IPS DF 6.9 (cell line): Measurements from ENCODE around the gene ZNF571.

Source experiments
- DNase-seq: peaks from one replicate; pipeline ENCODE4 v3.0.0-alpha.2; 2013; ENCODE audit warnings: low read depth, low spot score
- H3K27ac ChIP-seq: one replicate; pipeline ENCODE4 v1.5.1; 2013; ENCODE audit warnings: low read length, control low read depth
- H3K27me3 ChIP-seq: 2 replicates; pipeline ENCODE4 v1.6.1; 2013; ENCODE audit warnings: mild to moderate bottlenecking, low read length; ENCODE audit not compliant: control insufficient read depth, insufficient read depth
- H3K36me3 ChIP-seq: 2 replicates; pipeline ENCODE4 v1.6.1; 2013; ENCODE audit warnings: low read length; ENCODE audit not compliant: control insufficient read depth, insufficient read depth
- H3K4me1 ChIP-seq: 2 replicates; pipeline ENCODE4 v1.6.1; 2013; ENCODE audit warnings: low read length; ENCODE audit not compliant: control insufficient read depth, insufficient read depth
- H3K4me3 ChIP-seq: 2 replicates; pipeline ENCODE4 v1.5.1; 2013; ENCODE audit warnings: mild to moderate bottlenecking, low read length
- H3K9me3 ChIP-seq: 2 replicates; pipeline ENCODE4 v1.6.1; 2013; ENCODE audit warnings: low read length, inconsistent platforms; ENCODE audit not compliant: control insufficient read depth, insufficient read depth
- WGBS: extraction: QIAGEN DNeasy Blood & Tissue Kit; methylation state at CpG from one replicate; pipeline ENCODE4 v1.1.7; 2013; ENCODE audit warnings: mixed read lengths, missing lambda C conversion rate; ENCODE audit not compliant: insufficient read length, insufficient coverage; 5-methylcytosine and 5-hydroxymethylcytosine counted together

The ZNF571 gene

DNA sequence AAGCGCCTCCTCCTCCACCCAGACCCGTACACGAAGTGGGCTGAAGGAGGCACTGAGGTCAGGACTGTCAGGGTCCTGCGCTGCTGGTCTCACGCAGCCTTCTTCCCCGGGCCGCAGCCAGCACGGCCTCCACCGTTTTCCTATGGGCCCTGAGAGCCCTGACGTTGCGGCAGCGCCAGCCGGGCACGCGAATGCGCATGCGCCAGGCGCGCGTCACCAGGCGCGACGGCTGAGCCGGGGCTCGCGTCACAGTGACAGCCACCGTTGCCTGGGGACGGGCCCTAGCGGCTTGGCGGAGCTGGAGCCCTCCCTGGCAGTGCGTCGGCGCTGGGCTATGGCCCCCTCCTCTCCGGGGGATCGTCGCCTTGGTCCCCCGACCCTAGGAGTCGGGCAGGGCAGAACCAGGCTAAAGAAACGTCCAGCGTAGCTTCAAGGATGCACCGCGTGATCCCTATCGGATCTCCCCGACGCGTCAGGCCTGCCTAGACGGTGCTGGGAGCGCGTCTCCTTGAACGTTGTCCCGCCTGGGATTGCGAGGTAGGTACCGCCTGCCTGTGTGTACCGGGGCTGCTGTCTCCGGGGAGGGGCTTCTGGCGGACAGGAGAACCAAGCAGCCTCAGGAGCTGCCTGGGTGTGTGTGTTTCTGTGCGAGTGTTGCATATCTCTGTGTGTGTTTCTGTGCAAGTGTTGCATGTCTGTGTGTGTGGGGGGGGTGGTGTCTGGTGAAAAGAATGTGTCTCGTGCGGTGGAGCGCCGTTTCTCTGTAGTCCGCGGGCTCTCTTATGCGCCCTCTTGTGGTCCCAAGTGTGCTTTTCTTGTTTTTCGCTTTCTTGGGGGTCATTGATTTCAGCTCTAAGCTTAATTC, 43.2 kb downstream of the ZNF571 start:
- Histone ChIP-seq H3K27me3 (no peaks in the 10 kb centered on the region), H3K9me3 (peaks cover 10% of the 10 kb centered on the region), H3K4me1 (no peaks in the 10 kb centered on the region), H3K4me3 (no peak overlapping the region), H3K27ac (no peak overlapping the region), H3K36me3 (no peaks in the 10 kb centered on the region; the same call in 1 of the 2 replicates)
- WGBS, result no CpG with 5 or more reads among the region's 65 CpGs
- peak; percentile 13 for DNase-seq

DNA sequence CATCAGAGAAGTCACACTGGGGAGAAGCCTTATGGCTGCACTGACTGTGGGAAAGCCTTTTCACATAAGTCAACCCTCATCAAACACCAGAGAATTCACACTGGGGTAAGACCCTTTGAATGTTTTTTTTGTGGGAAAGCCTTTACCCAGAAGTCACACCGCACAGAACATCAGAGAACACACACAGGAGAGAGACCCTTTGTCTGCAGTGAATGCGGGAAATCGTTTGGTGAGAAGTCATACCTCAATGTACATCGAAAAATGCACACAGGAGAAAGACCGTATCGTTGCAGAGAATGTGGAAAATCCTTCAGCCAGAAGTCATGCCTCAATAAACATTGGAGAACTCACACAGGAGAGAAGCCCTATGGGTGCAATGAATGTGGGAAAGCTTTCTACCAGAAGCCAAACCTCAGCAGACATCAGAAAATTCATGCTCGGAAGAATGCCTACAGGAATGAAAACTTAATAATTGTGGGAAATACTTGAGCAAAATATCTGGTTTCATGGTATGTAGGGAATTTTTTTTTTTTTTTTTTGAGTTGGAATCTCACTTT, 57.1 kb downstream of the ZNF571 start:
- no peaks in the 10 kb centered on the region for H3K27me3 ChIP-seq
- peaks cover 24% of the 10 kb centered on the region for H3K36me3 ChIP-seq
- no CpG with 5 or more reads among the region's 7 CpGs for WGBS
- no peak for DNase-seq
- H3K27ac ChIP-seq, result no peak overlapping the region
- H3K4me3 ChIP-seq, result no peak overlapping the region
- H3K4me1 ChIP-seq, result no peaks in the 10 kb centered on the region
- H3K9me3 ChIP-seq, result peaks cover 5% of the 10 kb centered on the region

DNA sequence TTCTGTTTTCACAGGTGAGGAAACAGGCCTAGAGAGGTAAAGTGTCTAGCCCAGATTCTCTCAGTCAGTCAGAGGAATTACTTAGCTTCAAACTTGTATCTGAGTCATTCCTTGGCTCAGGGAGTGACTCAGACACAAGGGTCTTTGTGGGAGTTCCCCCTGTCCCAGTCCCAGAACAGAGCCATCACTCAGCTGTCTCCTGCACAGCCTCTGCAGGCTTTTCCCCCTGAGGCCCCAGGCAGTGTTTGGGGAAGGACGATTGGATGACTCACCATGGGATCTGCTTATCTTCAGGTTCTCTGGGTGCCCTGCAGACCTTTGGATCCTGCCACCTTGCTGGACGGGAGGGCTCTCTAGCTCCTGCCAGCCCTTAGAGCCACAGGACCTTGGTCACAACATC, 74.7 kb downstream of the ZNF571 start:
- Histone ChIP-seq H3K4me1 (no peaks in the 10 kb centered on the region; the same call in 1 of the 2 replicates), H3K4me3 (no peak overlapping the region), H3K9me3 (no peaks in the 10 kb centered on the region), H3K36me3 (peaks cover 9% of the 10 kb centered on the region; the same call in 1 of the 2 replicates), H3K27me3 (no peaks in the 10 kb centered on the region), H3K27ac (no peak overlapping the region)
- no peak for DNase-seq
- WGBS, result no CpG with 5 or more reads among the region's 2 CpGs
